OCI-M1 (cell line): ENCODE results near the gene TM7SF2.
A peak's percentile ranks its signal among the peaks of the same experiment; 100 is the strongest.

ENCODE experiments used
- DNase-seq: peaks from one replicate; lab custom pipeline; 2025; lab: John Stamatoyannopoulos, UW

Gene TM7SF2

GRCh38 chr11:65111744-65112545, at the start of gene TM7SF2:
TM7SF2 (plus strand) TSS chr11:65111872; CDS start chr11:65112016, 144 bp downstream.
- DNase-seq: peak; percentile 98

- no peak for DNase-seq
These were observed 48.1 kb upstream of the TM7SF2 start for GRCh38 chr11:65063532-65063931.

- DNase-seq: no peak
These were observed 46.8 kb upstream of the TM7SF2 start for GRCh38 chr11:65064847-65065240.

- DNase-seq: no peak
These were observed 45.8 kb upstream of the TM7SF2 start for GRCh38 chr11:65065851-65066250.

GRCh38 chr11:65066315-65066714, 45.4 kb upstream of the TM7SF2 start:
- DNase-seq: no peak

GRCh38 chr11:65066805-65067291, 44.8 kb upstream of the TM7SF2 start:
- no peak for DNase-seq

- no peak for DNase-seq
These were observed 44.2 kb upstream of the TM7SF2 start for GRCh38 chr11:65067446-65067845.

GRCh38 chr11:65069217-65069616, 42.5 kb upstream of the TM7SF2 start:
- peak; percentile 55 for DNase-seq

GRCh38 chr11:65071907-65072630, 39.6 kb upstream of the TM7SF2 start:
- no peak for DNase-seq

GRCh38 chr11:65072631-65072966, 39.1 kb upstream of the TM7SF2 start:
- no peak for DNase-seq

GRCh38 chr11:65077451-65077850, 34.2 kb upstream of the TM7SF2 start:
- no peak for DNase-seq

- peak; percentile 34 for DNase-seq
These were observed 33.5 kb upstream of the TM7SF2 start for GRCh38 chr11:65078151-65078550.

- DNase-seq: no peak
These were observed 32.8 kb upstream of the TM7SF2 start for GRCh38 chr11:65078786-65079342.

- no peak for DNase-seq
These were observed 28.4 kb upstream of the TM7SF2 start for GRCh38 chr11:65083134-65083833.

GRCh38 chr11:65083834-65084597, 27.7 kb upstream of the TM7SF2 start, which contains the start of the genes CDCA5 and ZFPL1:
CDCA5 (minus strand) TSS chr11:65084040; CDS start chr11:65083978, 62 bp downstream.
ZFPL1 (plus strand) TSS chr11:65084222; CDS start chr11:65084699, 477 bp downstream.
- peak; percentile 97 for DNase-seq

GRCh38 chr11:65084598-65085375, 26.9 kb upstream of the TM7SF2 start:
- DNase-seq: no peak

GRCh38 chr11:65085446-65085845, 26.2 kb upstream of the TM7SF2 start:
- DNase-seq: peak; percentile 4

GRCh38 chr11:65086809-65087208, 24.9 kb upstream of the TM7SF2 start:
- DNase-seq: no peak

GRCh38 chr11:65087216-65087615, 24.5 kb upstream of the TM7SF2 start:
- no peak for DNase-seq

GRCh38 chr11:65087827-65088226, 23.8 kb upstream of the TM7SF2 start:
- DNase-seq: no peak

- DNase-seq: no peak
These were observed 22.1 kb upstream of the TM7SF2 start for GRCh38 chr11:65089621-65090020.
